ENCODE results near the gene PPP2R2B. TPM values are rescaled to one million over a fixed set of nuclear protein-coding genes. Genes with fewer than 3 reads are reported as not detected.
"Not testable (repeated sequence)": the region's sequence is repeated elsewhere in the genome, so short reads cannot be mapped to it uniquely, and the experiment has no call there.

PPP2R2B gene
- total RNA-seq, 1 experiment from 2014 or later: 0.75 TPM

- DNase-seq (ENCODE audit: low read depth): no peak
These were observed 258.4 kb downstream of the PPP2R2B start for GRCh38 chr5:146620031-146620668.

GRCh38 chr5:146618434-146618833 is 260.1 kb downstream of the PPP2R2B start:
- DNase-seq (ENCODE audit: low read depth): no peak

GRCh38 chr5:146609731-146610130 is 268.8 kb downstream of the PPP2R2B start:
- not testable (repeated sequence) for DNase-seq (ENCODE audit: low read depth)

GRCh38 chr5:146607659-146608332 is 270.8 kb downstream of the PPP2R2B start:
- peak; percentile 2 for DNase-seq (ENCODE audit: low read depth)

GRCh38 chr5:146606893-146607292 is 271.7 kb downstream of the PPP2R2B start:
- no peak for DNase-seq (ENCODE audit: low read depth)

GRCh38 chr5:146600376-146600775 is 278.2 kb downstream of the PPP2R2B start:
- DNase-seq (ENCODE audit: low read depth): no peak

GRCh38 chr5:146599261-146599660 is 279.3 kb downstream of the PPP2R2B start:
- no peak for DNase-seq (ENCODE audit: low read depth)

GRCh38 chr5:146595088-146595487 is 283.5 kb downstream of the PPP2R2B start:
- DNase-seq (ENCODE audit: low read depth): no peak

GRCh38 chr5:146592352-146592751 is 286.2 kb downstream of the PPP2R2B start:
- no peak for DNase-seq (ENCODE audit: low read depth)

GRCh38 chr5:146589028-146589345 is 289.6 kb downstream of the PPP2R2B start:
- no peak for DNase-seq (ENCODE audit: low read depth)

GRCh38 chr5:146588331-146589027 is 290.1 kb downstream of the PPP2R2B start:
- DNase-seq (ENCODE audit: low read depth): no peak

- DNase-seq (ENCODE audit: low read depth): no peak
These were observed 291.8 kb downstream of the PPP2R2B start for GRCh38 chr5:146586752-146587151.

- DNase-seq (ENCODE audit: low read depth): no peak
These were observed 293.8 kb downstream of the PPP2R2B start for GRCh38 chr5:146584750-146585149.

- DNase-seq (ENCODE audit: low read depth): no peak
These were observed 296.4 kb downstream of the PPP2R2B start for GRCh38 chr5:146582051-146582596.

- DNase-seq (ENCODE audit: low read depth): no peak
These were observed 298.3 kb downstream of the PPP2R2B start for GRCh38 chr5:146580237-146580636.

GRCh38 chr5:146574713-146575112 is 303.8 kb downstream of the PPP2R2B start:
- DNase-seq (ENCODE audit: low read depth): no peak

GRCh38 chr5:146568161-146568560 is 310.4 kb downstream of the PPP2R2B start:
- DNase-seq (ENCODE audit: low read depth): no peak

GRCh38 chr5:146565764-146566367 is 312.7 kb downstream of the PPP2R2B start:
- peak; percentile 73 for DNase-seq (ENCODE audit: low read depth)

GRCh38 chr5:146564007-146564762 is 314.4 kb downstream of the PPP2R2B start:
- no peak for DNase-seq (ENCODE audit: low read depth)

GRCh38 chr5:146562461-146562860 is 316.1 kb downstream of the PPP2R2B start:
- DNase-seq (ENCODE audit: low read depth): no peak

GRCh38 chr5:146561711-146562110 is 316.8 kb downstream of the PPP2R2B start:
- DNase-seq (ENCODE audit: low read depth): no peak
